Measurements from ENCODE around the gene DMRTC2. TPM values are rescaled to one million over a fixed set of nuclear protein-coding genes. Genes with fewer than 3 reads are reported as not detected.

Gene DMRTC2
- total and polyA plus RNA-seq, 9 of the 15 experiments (the other 6 are each of a cell fraction or from before 2014, with no cell fraction given) = 0.03 TPM; not detected in 8

- TF ChIP-seq ZNF165 (CRISPR knock-in tag; IDR thresholded peaks at IDR 0.05; ENCODE audit: borderline replicate concordance) (no peak), PHF20 (IDR thresholded peaks at IDR 0.05; ENCODE audit: partially characterized antibody) (peak; percentile 19), RAD21 (CRISPR knock-in tag; conservative IDR thresholded peaks at IDR 0.05 in 1 of 2, IDR thresholded peaks at IDR 0.05 in 1 of 2) (peak in 1 of 2 experiments; percentile 11; a peak in 1 of 4 replicates), ZNF583 (CRISPR knock-in tag; IDR thresholded peaks at IDR 0.05) (no peak), ZNF282 (CRISPR knock-in tag; IDR thresholded peaks at IDR 0.05) (no peak), POLR3G (IDR thresholded peaks at IDR 0.05; ENCODE audit: extremely low read depth, insufficient read length, insufficient replicate concordance) (no peak), CTCF (IDR thresholded peaks at IDR 0.05 in 2 of 3, conservative IDR thresholded peaks at IDR 0.05 in 1 of 3; ENCODE audit: insufficient read depth in 2 of 3, low read depth in 1 of 3, low read length in 3 of 3) (peak; percentile 39 to 43 (median 40); a peak in 5 of 6 replicates), KLF13 (tag; IDR thresholded peaks at IDR 0.05; ENCODE audit: borderline replicate concordance, low read depth) (no peak), ZC3H8 (IDR thresholded peaks at IDR 0.05) (0 out of 2 replicates have a peak, but pooled peaks have one; percentile 48), NBN (IDR thresholded peaks at IDR 0.05; ENCODE audit: low read depth) (no peak), ZNF740 (CRISPR knock-in tag; IDR thresholded peaks at IDR 0.05) (no peak), ZNF740 (tag; IDR thresholded peaks at IDR 0.05) (no peak)
- TF ChIP-seq, protein P1, sequence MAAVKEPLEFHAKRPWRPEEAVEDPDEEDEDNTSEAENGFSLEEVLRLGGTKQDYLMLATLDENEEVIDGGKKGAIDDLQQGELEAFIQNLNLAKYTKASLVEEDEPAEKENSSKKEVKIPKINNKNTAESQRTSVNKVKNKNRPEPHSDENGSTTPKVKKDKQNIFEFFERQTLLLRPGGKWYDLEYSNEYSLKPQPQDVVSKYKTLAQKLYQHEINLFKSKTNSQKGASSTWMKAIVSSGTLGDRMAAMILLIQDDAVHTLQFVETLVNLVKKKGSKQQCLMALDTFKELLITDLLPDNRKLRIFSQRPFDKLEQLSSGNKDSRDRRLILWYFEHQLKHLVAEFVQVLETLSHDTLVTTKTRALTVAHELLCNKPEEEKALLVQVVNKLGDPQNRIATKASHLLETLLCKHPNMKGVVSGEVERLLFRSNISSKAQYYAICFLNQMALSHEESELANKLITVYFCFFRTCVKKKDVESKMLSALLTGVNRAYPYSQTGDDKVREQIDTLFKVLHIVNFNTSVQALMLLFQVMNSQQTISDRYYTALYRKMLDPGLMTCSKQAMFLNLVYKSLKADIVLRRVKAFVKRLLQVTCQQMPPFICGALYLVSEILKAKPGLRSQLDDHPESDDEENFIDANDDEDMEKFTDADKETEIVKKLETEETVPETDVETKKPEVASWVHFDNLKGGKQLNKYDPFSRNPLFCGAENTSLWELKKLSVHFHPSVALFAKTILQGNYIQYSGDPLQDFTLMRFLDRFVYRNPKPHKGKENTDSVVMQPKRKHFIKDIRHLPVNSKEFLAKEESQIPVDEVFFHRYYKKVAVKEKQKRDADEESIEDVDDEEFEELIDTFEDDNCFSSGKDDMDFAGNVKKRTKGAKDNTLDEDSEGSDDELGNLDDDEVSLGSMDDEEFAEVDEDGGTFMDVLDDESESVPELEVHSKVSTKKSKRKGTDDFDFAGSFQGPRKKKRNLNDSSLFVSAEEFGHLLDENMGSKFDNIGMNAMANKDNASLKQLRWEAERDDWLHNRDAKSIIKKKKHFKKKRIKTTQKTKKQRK (IDR thresholded peaks at IDR 0.05; ENCODE audit: borderline replicate concordance, low read depth, low read length) = no peak
- TF ChIP-seq, protein P2, sequence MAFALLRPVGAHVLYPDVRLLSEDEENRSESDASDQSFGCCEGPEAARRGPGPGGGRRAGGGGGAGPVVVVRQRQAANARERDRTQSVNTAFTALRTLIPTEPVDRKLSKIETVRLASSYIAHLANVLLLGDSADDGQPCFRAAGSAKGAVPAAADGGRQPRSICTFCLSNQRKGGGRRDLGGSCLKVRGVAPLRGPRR (CRISPR knock-in tag; IDR thresholded peaks at IDR 0.05) = no peak
Observed at GRCh38 chr19:41893899-41894298, 49.1 kb downstream of the DMRTC2 start (continued).
